ENCODE measurements around the gene CD3D. TPM values are rescaled to one million over a fixed set of nuclear protein-coding genes. Genes with fewer than 3 reads are reported as not detected.

The CD3D gene
- total RNA-seq, 4 donors from 2014 or later: 1.5 to 1.8 (median 1.7) TPM; not detected in 1

Small RNA genes lying within 50 kb of the gene (small RNA-seq; reads per million reads assigned to genes)
- 0 reads per million in 4 donors for gene AP001582.1

Other genes with a start within 250 kb of the CD3D start
- gene SCN4B, start 189.9 kb downstream of the CD3D start, total RNA-seq: 1 to 10 TPM; 2.7 to 5.8 (median 3.8) TPM
- 1 to 10 TPM in 1 of 4 donors, under 1 TPM in 3; 0.25 to 1.0 (median 0.49) TPM for gene SCN2B, start 166.1 kb downstream of the CD3D start, total RNA-seq
- gene JAML, start 117.7 kb downstream of the CD3D start, total RNA-seq: 1 to 10 TPM in 3 of 4 donors, under 1 TPM in 1; 0.58 to 5.7 (median 2.4) TPM
- gene MPZL3, start 90.3 kb downstream of the CD3D start, total RNA-seq: 1 to 10 TPM in 1 of 4 donors, under 1 TPM in 3; 0.54 to 3.8 (median 0.65) TPM
- 10 to 100 TPM in 3 of 4 donors, 1 to 10 TPM in 1; 8.7 to 57.0 (median 12.1) TPM for gene MPZL2, start 78.4 kb downstream of the CD3D start, total RNA-seq
- gene CD3E, start 38.0 kb downstream of the CD3D start, total RNA-seq: 1 to 10 TPM in 1 of 4 donors, under 1 TPM in 2, not detected in 1; 0.77 to 2.8 (median 0.78) TPM
- 1 to 10 TPM in 1 of 4 donors, under 1 TPM in 2, not detected in 1; 0.10 to 1.3 (median 0.46) TPM for gene CD3G, start 1.6 kb upstream of the CD3D start, total RNA-seq
- gene UBE4A, start 16.9 kb upstream of the CD3D start, total RNA-seq: 10 to 100 TPM; 37.3 to 44.6 (median 42.8) TPM
- gene ATP5MG, start 58.9 kb upstream of the CD3D start, total RNA-seq: 10 to 100 TPM; 59.8 to 79.4 (median 70.2) TPM
- gene KMT2A, start 93.8 kb upstream of the CD3D start, total RNA-seq: 100 to 1,000 TPM in 1 of 4 donors, 10 to 100 TPM in 3; 42.3 to 116 (median 74.8) TPM
- 1 to 10 TPM in 3 of 4 donors, under 1 TPM in 1; 0.81 to 5.6 (median 3.3) TPM for gene TTC36, start 184.8 kb upstream of the CD3D start, total RNA-seq
- 10 to 100 TPM; 36.9 to 57.1 (median 51.8) TPM for gene TMEM25, start 188.5 kb upstream of the CD3D start, total RNA-seq
- 10 to 100 TPM; 23.5 to 30.8 (median 27.7) TPM for gene IFT46, start 223.2 kb upstream of the CD3D start, total RNA-seq
- gene ARCN1, start 229.7 kb upstream of the CD3D start, total RNA-seq: 100 to 1,000 TPM in 3 of 4 donors, 10 to 100 TPM in 1; 84.9 to 141 (median 128) TPM

All from gastroesophageal sphincter (tissue), 4 donors.